AG04450 (cell line): ENCODE data around the gene SERAC1. TPM values are rescaled to one million over a fixed set of nuclear protein-coding genes. Genes with fewer than 3 reads are reported as not detected.

ENCODE experiments used
- CTCF ChIA-PET: fragments of 300-600, 350-600 bp; formaldehyde crosslinking; extraction: SDS; loops from one replicate; lab custom pipeline; 2022; ENCODE audit warnings: antibody characterized with exemption, inconsistent platforms; lab: Charles Lee
- POLR2A ChIA-PET: fragments of 350-600 bp; formaldehyde crosslinking; extraction: SDS; loops from one replicate; lab custom pipeline; 2021; ENCODE audit warnings: antibody characterized with exemption, inconsistent platforms; lab: Yijun Ruan, JAX
- DNase-seq: peaks from one replicate; pipeline ENCODE4 v3.0.0-alpha.2; 2011; ENCODE audit warnings: low read depth, low spot score
- H3K27ac ChIP-seq: one replicate; pipeline ENCODE4 v1.5.1; 2012; ENCODE audit warnings: low read depth, low read length, control low read depth
- H3K27me3 ChIP-seq: one replicate; pipeline ENCODE4 v1.6.0; 2012; ENCODE audit warnings: low read length; ENCODE audit not compliant: control insufficient read depth, insufficient read depth
- H3K4me3 ChIP-seq: 2 replicates; pipeline ENCODE4 v1.5.1; 2011; ENCODE audit warnings: mild to moderate bottlenecking, low read depth, low read length, control low read depth
- H3K9me3 ChIP-seq: 2 replicates; pipeline ENCODE4 v1.5.1; 2012; ENCODE audit warnings: low read length; ENCODE audit not compliant: control insufficient read depth, insufficient read depth
- CTCF ChIP-seq: IDR thresholded peaks from 2 replicates; pipeline ENCODE4 v1.5.1; 2011; ENCODE audit warnings: low read depth, low read length, control low read depth, inconsistent platforms
- polyA plus RNA-seq: library from polyadenylated mRNA; depleted of rRNA; stranded (reverse); fragments of >200 nt; gene quantifications from 2 replicates; pipeline ENCODE4 v1.2.3, GENCODE V29; 2011; rRNA removed

SERAC1 gene
- polyA plus RNA-seq, 1 experiment: 14.5 TPM

GRCh38 chr6:158063736-158064135 lies 104.3 kb downstream of the SERAC1 start:
- CTCF ChIA-PET: interaction anchor here (0.8 to 10.1 kb wide), 3 partner anchors 8 to 38 kb away, joined by 4 to 62 read pairs (median 5); no protein-coding TSS in a partner anchor

GRCh38 chr6:158061709-158062461 lies 106.2 kb downstream of the SERAC1 start:
- CTCF ChIA-PET: interaction anchor here (0.6 to 10.1 kb wide), 4 partner anchors 10 to 158 kb away, joined by 3 to 62 read pairs (median 4); partner anchors contain the start of gene SYNJ2
- DNase-seq: no peak

More at GRCh38 chr6:158063736-158064135, 104.3 kb downstream of the SERAC1 start:
- no peak overlapping the region for H3K27ac ChIP-seq
- TF ChIP-seq CTCF: no peak
- H3K9me3 ChIP-seq: peaks cover 5% of the 10 kb centered on the region; the same call in 1 of the 2 replicates
- no peak for DNase-seq
- POLR2A ChIA-PET: no interaction called here
- H3K4me3 ChIP-seq: no peak overlapping the region
- no peaks in the 10 kb centered on the region for H3K27me3 ChIP-seq

GRCh38 chr6:158061361-158061708 lies 106.7 kb downstream of the SERAC1 start:
- Histone ChIP-seq H3K9me3 (peaks cover 5% of the 10 kb centered on the region; the same call in 1 of the 2 replicates), H3K27me3 (no peaks in the 10 kb centered on the region), H3K4me3 (no peak overlapping the region), H3K27ac (peak overlapping the region; percentile 83)
- no peak for TF ChIP-seq CTCF
- ChIA-PET POLR2A (interaction anchor here (1.0 to 2.8 kb wide), 3 partner anchors 11 to 300 kb away, joined by 3 to 9 read pairs (median 3); no protein-coding TSS in a partner anchor), CTCF (interaction anchor here (0.6 to 10.1 kb wide), 4 partner anchors 10 to 157 kb away, joined by 3 to 62 read pairs (median 4); partner anchors contain the start of gene SYNJ2)
- DNase-seq: no peak

More at GRCh38 chr6:158061709-158062461, 106.2 kb downstream of the SERAC1 start:
- no peaks in the 10 kb centered on the region for H3K27me3 ChIP-seq
- TF ChIP-seq CTCF: no peak
- no peak overlapping the region for H3K4me3 ChIP-seq
- H3K27ac ChIP-seq: peak overlapping the region; percentile 21
- POLR2A ChIA-PET: interaction anchor here (1.3 to 2.8 kb wide), 2 partner anchors 11 to 21 kb away, joined by 3 to 9 read pairs; no protein-coding TSS in a partner anchor
- peaks cover 5% of the 10 kb centered on the region; the same call in 1 of the 2 replicates for H3K9me3 ChIP-seq

- no peak overlapping the region for H3K4me3 ChIP-seq
- ChIA-PET POLR2A (interaction anchor here (0.8 to 2.8 kb wide), 6 partner anchors 9 to 300 kb away, joined by 3 to 9 read pairs (median 3); no protein-coding TSS in a partner anchor), CTCF (interaction anchor here (0.6 to 10.1 kb wide), 3 partner anchors 11 to 157 kb away, joined by 3 to 62 read pairs (median 4); partner anchors contain the start of gene SYNJ2)
- H3K27ac ChIP-seq: peak overlapping the region; percentile 83
- H3K9me3 ChIP-seq: peaks cover 5% of the 10 kb centered on the region; the same call in 1 of the 2 replicates
- no peaks in the 10 kb centered on the region for H3K27me3 ChIP-seq
- no peak for TF ChIP-seq CTCF
- DNase-seq: peak; percentile 59
Measured at GRCh38 chr6:158060455-158061360, 107.4 kb downstream of the SERAC1 start.

Other genes starting within 250 kb of the SERAC1 start
- 38.1 and 40.8 TPM in 2 replicates for gene SYNJ2, start 186.4 kb downstream of the SERAC1 start, polyA plus RNA-seq
- gene GTF2H5, start 88 bp upstream of the SERAC1 start, polyA plus RNA-seq: 21.4 and 27.5 TPM in 2 replicates
- 12.0 and 15.9 TPM in 2 replicates for gene TULP4, start 144.2 kb upstream of the SERAC1 start, polyA plus RNA-seq